Erythroblast (primary cell): Measurements from ENCODE around the gene CROCC2.

Experiments
- GATA1 ChIP-seq: IDR thresholded peaks from 2 replicates; pipeline ENCODE4 v1.6.1; 2011; ENCODE audit warnings: low read depth, mild to moderate bottlenecking, control low read depth, low read length, moderate library complexity
- POLR2A ChIP-seq: IDR thresholded peaks from 2 replicates; pipeline ENCODE4 v1.6.1; 2011; ENCODE audit warnings: mild to moderate bottlenecking, low read length

GRCh38 chr2:240887631-240888030 lies 18.5 kb upstream of the CROCC2 start:
- TF ChIP-seq POLR2A (no peak), GATA1 (no peak)
